Measurements from ENCODE around the gene SLC1A2. TPM values are rescaled to one million over a fixed set of nuclear protein-coding genes. Genes with fewer than 3 reads are reported as not detected.

The SLC1A2 gene
- total RNA-seq, 2 donors from 2014 or later, result 0.54 to 0.78 TPM

GRCh38 chr11:35420371-35420770, 1.0 kb upstream of the SLC1A2 start:
- peak overlapping the region; percentile 70 for H3K4me3 ChIP-seq
- ATAC-seq (ENCODE audit: insufficient number of reproducible peaks, low FRiP score, low read depth) (no peak), DNase-seq (ENCODE audit: low spot score) (no peak)
- H3K4me1 ChIP-seq (ENCODE audit: control insufficient read depth in 1 of 2, low read depth in 2 of 2), result peaks cover 14 to 30% of the 10 kb centered on the region in 2 donors
- no peak for TF ChIP-seq CTCF (IDR thresholded peaks at IDR 0.05)
- no peaks in the 10 kb centered on the region for H3K9me3 ChIP-seq
- no peak overlapping the region for H3K27ac ChIP-seq
- peaks cover 15% of the 10 kb centered on the region for H3K27me3 ChIP-seq (replicated peaks; ENCODE audit: insufficient read depth)
- H3K36me3 ChIP-seq, result no peaks in the 10 kb centered on the region

- DNase-seq (ENCODE audit: low spot score) (no peak), ATAC-seq (ENCODE audit: insufficient number of reproducible peaks, low FRiP score, low read depth) (no peak)
- Histone ChIP-seq H3K27ac (no peak overlapping the region), H3K9me3 (no peaks in the 10 kb centered on the region), H3K36me3 (no peaks in the 10 kb centered on the region), H3K4me1 (ENCODE audit: control insufficient read depth in 1 of 2, low read depth in 2 of 2) (peaks cover 14 to 30% of the 10 kb centered on the region in 2 donors), H3K27me3 (replicated peaks; ENCODE audit: insufficient read depth) (peaks cover 15% of the 10 kb centered on the region), H3K4me3 (peak overlapping the region; percentile 70)
- no peak for TF ChIP-seq CTCF (IDR thresholded peaks at IDR 0.05)
These were observed 524 bp upstream of the SLC1A2 start for GRCh38 chr11:35419830-35420333.

GRCh38 chr11:35418282-35419183, 825 bp downstream of the SLC1A2 start:
- ATAC-seq (ENCODE audit: insufficient number of reproducible peaks, low FRiP score, low read depth), result no peak
- H3K4me3 ChIP-seq, result peak overlapping the region; percentile 70
- no peaks in the 10 kb centered on the region for H3K36me3 ChIP-seq
- DNase-seq (ENCODE audit: low spot score), result no peak
- no peak overlapping the region for H3K27ac ChIP-seq
- H3K4me1 ChIP-seq (ENCODE audit: control insufficient read depth in 1 of 2, low read depth in 2 of 2), result peaks cover 14 to 30% of the 10 kb centered on the region in 2 donors
- no peak for TF ChIP-seq CTCF (IDR thresholded peaks at IDR 0.05)
- no peaks in the 10 kb centered on the region for H3K9me3 ChIP-seq
- peaks cover 15% of the 10 kb centered on the region for H3K27me3 ChIP-seq (replicated peaks; ENCODE audit: insufficient read depth)

- Histone ChIP-seq H3K4me3 (no peak overlapping the region), H3K27ac (no peak overlapping the region), H3K27me3 (replicated peaks; ENCODE audit: insufficient read depth) (peaks cover 5% of the 10 kb centered on the region), H3K4me1 (ENCODE audit: control insufficient read depth in 1 of 2, low read depth in 2 of 2) (peaks cover 14 to 27% of the 10 kb centered on the region in 2 donors), H3K36me3 (no peaks in the 10 kb centered on the region), H3K9me3 (no peaks in the 10 kb centered on the region)
- ATAC-seq (ENCODE audit: insufficient number of reproducible peaks, low FRiP score, low read depth) (no peak), DNase-seq (ENCODE audit: low spot score) (no peak)
- no peak for TF ChIP-seq CTCF (IDR thresholded peaks at IDR 0.05)
These were observed 3.9 kb downstream of the SLC1A2 start for GRCh38 chr11:35415487-35415886.

- TF ChIP-seq CTCF (IDR thresholded peaks at IDR 0.05), result no peak
- no peak overlapping the region for H3K27ac ChIP-seq
- DNase-seq (ENCODE audit: low spot score), result no peak
- H3K27me3 ChIP-seq (replicated peaks; ENCODE audit: insufficient read depth), result peaks cover 5% of the 10 kb centered on the region
- no peaks in the 10 kb centered on the region for H3K9me3 ChIP-seq
- H3K4me1 ChIP-seq (ENCODE audit: control insufficient read depth in 1 of 2, low read depth in 2 of 2), result peaks cover 8 to 20% of the 10 kb centered on the region in 2 donors
- no peak for ATAC-seq (ENCODE audit: insufficient number of reproducible peaks, low FRiP score, low read depth)
- no peak overlapping the region for H3K4me3 ChIP-seq
- H3K36me3 ChIP-seq, result no peaks in the 10 kb centered on the region
These were observed 4.6 kb downstream of the SLC1A2 start for GRCh38 chr11:35414776-35415175.
